Activated CD4-positive, alpha-beta T cell treated with anti-CD3 and anti-CD28 coated beads, Interleukin-10, Interleukin-2, amounts not matched to agents 100 ng/mL and 50 ng/mL, durations not matched to agents 16 hours and 8 hours (primary cell): ENCODE measurements around the gene SKOR1.

Source experiments
- DNase-seq: peaks from one replicate; pipeline ENCODE4 v3.0.0-alpha.2; 2020

Gene SKOR1

GRCh38 chr15:67824976-67825880 lies at the start of gene SKOR1:
Gene SKOR1, plus strand, starts transcription at chr15:67825509. Its CDS starts 94 bp downstream, at chr15:67825603.
- DNase-seq, result no peak

GRCh38 chr15:67775998-67776397 lies 49.3 kb upstream of the SKOR1 start:
- no peak for DNase-seq

- DNase-seq, result no peak
Measured at GRCh38 chr15:67776600-67776999, 48.7 kb upstream of the SKOR1 start.

GRCh38 chr15:67777071-67777470 lies 48.2 kb upstream of the SKOR1 start:
- no peak for DNase-seq

GRCh38 chr15:67777773-67778172 lies 47.5 kb upstream of the SKOR1 start:
- no peak for DNase-seq

- DNase-seq, result no peak
Measured at GRCh38 chr15:67778968-67779548, 46.3 kb upstream of the SKOR1 start.

GRCh38 chr15:67779549-67780111 lies 45.7 kb upstream of the SKOR1 start:
- DNase-seq, result no peak

GRCh38 chr15:67781061-67781460 lies 44.2 kb upstream of the SKOR1 start:
- no peak for DNase-seq

- no peak for DNase-seq
Measured at GRCh38 chr15:67781907-67782690, 43.2 kb upstream of the SKOR1 start.

- DNase-seq, result no peak
Measured at GRCh38 chr15:67782691-67782991, 42.7 kb upstream of the SKOR1 start.

GRCh38 chr15:67783303-67783702 lies 42.0 kb upstream of the SKOR1 start:
- peak; percentile 42 for DNase-seq

GRCh38 chr15:67784090-67784781 lies 41.1 kb upstream of the SKOR1 start:
- no peak for DNase-seq

- no peak for DNase-seq
Measured at GRCh38 chr15:67784856-67785430, 40.4 kb upstream of the SKOR1 start.

GRCh38 chr15:67785431-67785830 lies 39.9 kb upstream of the SKOR1 start:
- DNase-seq, result no peak

GRCh38 chr15:67786646-67787045 lies 38.7 kb upstream of the SKOR1 start:
- no peak for DNase-seq

- no peak for DNase-seq
Measured at GRCh38 chr15:67788986-67789385, 36.3 kb upstream of the SKOR1 start.

- no peak for DNase-seq
Measured at GRCh38 chr15:67790610-67791319, 34.5 kb upstream of the SKOR1 start.

- DNase-seq, result no peak
Measured at GRCh38 chr15:67792250-67792942, 32.9 kb upstream of the SKOR1 start.

GRCh38 chr15:67794832-67795574 lies 30.3 kb upstream of the SKOR1 start:
- DNase-seq, result no peak
